Activated naive CD8-positive, alpha-beta T cell treated with anti-CD3 and anti-CD28 coated beads, Interleukin-2, amount 50 U/mL, for 16 hours (primary cell): Measurements from ENCODE around the gene NAV1.
"Not testable (repeated sequence)": the region's sequence is repeated elsewhere in the genome, so short reads cannot be mapped to it uniquely, and the experiment has no call there.

Experiments
- DNase-seq: peaks from one replicate; pipeline ENCODE4 v3.0.0-alpha.2; 2020; ENCODE audit warnings: low read depth, low spot score

Gene NAV1, protein sequence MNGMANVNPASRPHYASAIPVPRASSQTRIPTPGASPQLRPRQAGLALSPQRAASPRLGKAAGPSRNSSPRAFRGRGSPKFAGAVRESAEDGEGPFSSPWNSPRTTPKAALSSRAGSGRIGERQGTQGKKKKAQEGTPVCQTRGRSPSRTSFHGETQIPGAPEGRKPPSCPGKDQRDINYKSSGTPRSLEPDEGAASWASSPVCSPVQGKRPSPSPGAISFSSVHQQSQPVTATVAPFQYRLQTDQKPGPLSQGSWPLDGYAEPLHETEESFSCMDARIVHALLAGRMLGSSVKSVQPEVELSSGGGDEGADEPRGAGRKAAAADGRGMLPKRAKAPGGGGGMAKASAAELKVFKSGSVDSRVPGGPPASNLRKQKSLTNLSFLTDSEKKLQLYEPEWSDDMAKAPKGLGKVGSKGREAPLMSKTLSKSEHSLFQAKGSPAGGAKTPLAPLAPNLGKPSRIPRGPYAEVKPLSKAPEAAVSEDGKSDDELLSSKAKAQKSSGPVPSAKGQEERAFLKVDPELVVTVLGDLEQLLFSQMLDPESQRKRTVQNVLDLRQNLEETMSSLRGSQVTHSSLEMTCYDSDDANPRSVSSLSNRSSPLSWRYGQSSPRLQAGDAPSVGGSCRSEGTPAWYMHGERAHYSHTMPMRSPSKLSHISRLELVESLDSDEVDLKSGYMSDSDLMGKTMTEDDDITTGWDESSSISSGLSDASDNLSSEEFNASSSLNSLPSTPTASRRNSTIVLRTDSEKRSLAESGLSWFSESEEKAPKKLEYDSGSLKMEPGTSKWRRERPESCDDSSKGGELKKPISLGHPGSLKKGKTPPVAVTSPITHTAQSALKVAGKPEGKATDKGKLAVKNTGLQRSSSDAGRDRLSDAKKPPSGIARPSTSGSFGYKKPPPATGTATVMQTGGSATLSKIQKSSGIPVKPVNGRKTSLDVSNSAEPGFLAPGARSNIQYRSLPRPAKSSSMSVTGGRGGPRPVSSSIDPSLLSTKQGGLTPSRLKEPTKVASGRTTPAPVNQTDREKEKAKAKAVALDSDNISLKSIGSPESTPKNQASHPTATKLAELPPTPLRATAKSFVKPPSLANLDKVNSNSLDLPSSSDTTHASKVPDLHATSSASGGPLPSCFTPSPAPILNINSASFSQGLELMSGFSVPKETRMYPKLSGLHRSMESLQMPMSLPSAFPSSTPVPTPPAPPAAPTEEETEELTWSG (N-terminal part only)

GRCh38 chr1:201538612-201539551 lies at the start of gene NAV1:
Gene NAV1, plus strand, starts transcription at chr1:201539127. Its CDS starts 83,758 bp downstream, at chr1:201622885.
- no peak for DNase-seq

- no peak for DNase-seq
Observed at GRCh38 chr1:201489643-201490261, 49.2 kb upstream of the NAV1 start.

DNA sequence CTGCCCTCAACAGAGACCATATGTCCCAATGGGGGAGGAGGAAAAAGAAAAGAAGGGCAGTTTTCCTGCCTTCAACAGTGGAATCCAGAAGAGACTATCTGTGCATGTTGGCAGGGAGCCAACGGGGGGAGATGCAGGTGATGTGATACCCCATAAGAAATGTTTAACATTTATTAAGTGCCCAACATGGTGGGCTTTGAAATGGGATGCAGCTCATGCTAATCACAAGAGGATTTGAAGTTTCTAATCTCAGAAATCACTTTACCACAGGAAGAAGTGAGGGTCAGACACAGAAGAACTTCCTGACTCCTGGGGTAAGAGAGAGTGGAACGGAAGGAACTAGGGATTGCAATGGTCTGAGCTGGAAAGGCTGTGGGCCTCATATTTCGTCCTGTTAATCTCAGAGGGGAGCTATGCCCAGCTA lies 48.2 kb upstream of the NAV1 start:
- no peak for DNase-seq

DNA sequence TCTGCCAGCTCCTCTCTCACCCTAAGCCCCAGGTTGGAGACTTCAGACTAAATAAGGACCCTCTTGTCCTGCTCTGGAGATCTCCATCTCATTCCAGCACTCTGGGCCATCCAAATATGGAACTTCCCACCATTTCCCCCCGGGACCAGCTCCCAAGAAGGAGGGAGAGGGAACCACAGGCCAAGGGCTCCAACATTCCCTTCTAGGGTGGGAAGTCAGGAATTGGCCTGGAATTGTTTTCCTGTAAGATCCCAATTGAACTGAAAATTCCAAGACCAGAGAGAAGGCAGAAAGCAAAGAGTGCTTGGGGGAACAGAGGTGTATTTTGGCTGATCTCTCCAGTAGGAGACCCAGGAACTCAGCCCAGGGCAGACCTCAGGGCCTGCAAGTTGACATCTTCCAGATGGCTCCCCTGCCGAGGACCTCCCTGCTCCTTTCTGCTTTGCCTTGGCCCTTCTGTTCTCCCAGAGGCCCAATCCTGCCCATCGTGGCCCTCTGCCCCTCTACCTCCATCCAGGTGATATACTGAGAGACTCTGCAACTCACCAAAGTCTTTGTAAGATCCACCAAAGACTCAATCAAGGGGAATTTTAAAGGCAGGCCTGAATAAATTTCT lies 46.9 kb upstream of the NAV1 start:
- no peak for DNase-seq

GRCh38 chr1:201493026-201493656 lies 45.8 kb upstream of the NAV1 start:
- not testable (repeated sequence) for DNase-seq

- DNase-seq: no peak
Observed at GRCh38 chr1:201493757-201494617, 44.9 kb upstream of the NAV1 start.

- no peak for DNase-seq
Observed at GRCh38 chr1:201495551-201496295, 43.2 kb upstream of the NAV1 start.

GRCh38 chr1:201496296-201496690 lies 42.6 kb upstream of the NAV1 start:
- DNase-seq: no peak

GRCh38 chr1:201497935-201498509 lies 40.9 kb upstream of the NAV1 start:
- no peak for DNase-seq

DNA sequence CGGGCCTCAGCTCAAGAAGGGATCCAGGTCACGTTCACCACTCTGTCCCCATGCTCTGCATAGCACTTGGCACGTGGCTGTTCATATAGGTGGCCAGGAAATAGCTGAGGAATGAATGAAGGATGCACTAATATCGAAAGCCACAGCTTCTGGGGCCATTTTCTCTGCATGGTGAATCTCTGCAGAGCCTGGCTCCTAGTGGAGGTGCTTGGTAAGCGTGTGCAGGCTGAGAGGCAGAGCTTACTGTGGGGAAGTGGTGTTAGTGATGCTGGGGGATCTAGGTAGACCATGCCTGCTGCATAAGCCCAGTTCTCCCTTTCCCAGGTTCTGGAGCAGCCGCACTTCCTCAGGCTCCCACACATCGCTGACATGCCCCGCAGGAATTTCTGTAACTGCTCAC lies 40.3 kb upstream of the NAV1 start:
- no peak for DNase-seq

DNA sequence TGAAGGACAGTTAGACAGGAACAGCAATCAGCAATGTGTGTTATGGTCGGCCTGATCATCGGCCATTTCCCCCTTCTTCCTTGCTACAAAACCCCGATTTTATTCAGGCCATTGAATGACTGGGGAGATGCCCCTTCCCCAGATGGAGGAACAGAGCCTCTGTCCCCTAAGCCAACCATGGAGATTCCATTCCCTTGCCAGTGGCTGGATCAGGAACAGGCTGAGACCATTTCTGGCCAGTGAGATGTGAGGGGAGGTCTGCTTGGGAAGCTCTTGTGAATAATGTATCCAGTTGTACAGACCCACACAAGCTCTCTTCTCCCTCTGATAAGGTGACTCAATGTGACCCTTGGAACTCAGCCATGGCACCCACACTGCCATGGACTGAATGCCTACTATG lies 39.7 kb upstream of the NAV1 start:
- DNase-seq: no peak

- no peak for DNase-seq
Observed at GRCh38 chr1:201499795-201500669, 38.9 kb upstream of the NAV1 start.

- no peak for DNase-seq
Observed at GRCh38 chr1:201500670-201501120, 38.2 kb upstream of the NAV1 start.

DNA sequence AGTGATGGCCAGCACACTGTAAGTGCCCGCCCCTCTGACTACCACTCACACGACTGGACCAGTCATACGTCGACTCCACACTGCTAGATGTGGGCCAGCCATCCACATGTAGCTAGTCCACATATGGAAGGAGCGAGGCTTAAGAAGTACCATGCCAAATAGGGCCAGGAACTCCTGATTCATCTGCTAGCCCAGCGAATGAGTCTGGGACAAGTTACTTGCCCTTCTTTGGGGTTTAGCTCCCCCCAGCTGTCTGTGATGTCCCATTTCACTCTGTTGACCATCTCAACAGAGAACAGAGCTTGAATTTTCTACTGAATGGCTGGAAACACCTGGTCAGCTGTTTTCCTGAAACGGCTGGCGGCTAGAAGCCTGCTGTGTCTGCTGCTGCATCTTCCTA lies 37.8 kb upstream of the NAV1 start:
- no peak for DNase-seq

- no peak for DNase-seq
Observed at GRCh38 chr1:201501812-201502510, 37.0 kb upstream of the NAV1 start.

GRCh38 chr1:201502511-201502857 lies 36.4 kb upstream of the NAV1 start:
- no peak for DNase-seq
